Measurements from ENCODE around the gene TUFT1. TPM values are rescaled to one million over a fixed set of nuclear protein-coding genes. Genes with fewer than 3 reads are reported as not detected.

Gene TUFT1
- total RNA-seq, 1 donor from 2014 or later: 16.0 TPM

GRCh38 chr1:151494741-151495281 is 45.3 kb upstream of the TUFT1 start:
- Histone ChIP-seq H3K27me3 (no peaks in the 10 kb centered on the region), H3K36me3 (no peaks in the 10 kb centered on the region), H3K9me3 (no peaks in the 10 kb centered on the region), H3K4me1 (no peaks in the 10 kb centered on the region), H3K4me3 (no peak overlapping the region), H3K27ac (no peak overlapping the region)
- no peak for DNase-seq (ENCODE audit: extremely low spot score in 2 of 2)
- no peak for TF ChIP-seq POLR2A (IDR thresholded peaks at IDR 0.05)
- TF ChIP-seq CTCF (IDR thresholded peaks at IDR 0.05): no peak
- TF ChIP-seq POLR2AphosphoS5 (IDR thresholded peaks at IDR 0.05; ENCODE audit: insufficient read depth in 1 of 2, low read depth in 1 of 2): no peak
- intact Hi-C loops (cut with DNase I): no loop called here

GRCh38 chr1:151495316-151495715 is 44.8 kb upstream of the TUFT1 start:
- intact Hi-C loops (cut with DNase I): no loop called here
- DNase-seq (ENCODE audit: extremely low spot score in 2 of 2): no peak
- TF ChIP-seq POLR2A (IDR thresholded peaks at IDR 0.05) (no peak), POLR2AphosphoS5 (IDR thresholded peaks at IDR 0.05; ENCODE audit: insufficient read depth in 1 of 2, low read depth in 1 of 2) (no peak), CTCF (IDR thresholded peaks at IDR 0.05) (no peak)
- Histone ChIP-seq H3K27ac (no peak overlapping the region), H3K27me3 (no peaks in the 10 kb centered on the region), H3K9me3 (no peaks in the 10 kb centered on the region), H3K4me1 (no peaks in the 10 kb centered on the region), H3K36me3 (no peaks in the 10 kb centered on the region), H3K4me3 (no peak overlapping the region)

GRCh38 chr1:151499365-151499764 is 40.7 kb upstream of the TUFT1 start:
- Histone ChIP-seq H3K9me3 (no peaks in the 10 kb centered on the region), H3K27ac (no peak overlapping the region), H3K27me3 (no peaks in the 10 kb centered on the region), H3K36me3 (no peaks in the 10 kb centered on the region), H3K4me3 (no peak overlapping the region), H3K4me1 (no peaks in the 10 kb centered on the region)
- intact Hi-C loops (cut with DNase I): no loop called here
- TF ChIP-seq POLR2AphosphoS5 (IDR thresholded peaks at IDR 0.05; ENCODE audit: insufficient read depth in 1 of 2, low read depth in 1 of 2) (no peak), POLR2A (IDR thresholded peaks at IDR 0.05) (no peak), CTCF (IDR thresholded peaks at IDR 0.05) (no peak)
- no peak for DNase-seq (ENCODE audit: extremely low spot score in 2 of 2)

- Histone ChIP-seq H3K9me3 (no peaks in the 10 kb centered on the region), H3K4me3 (no peak overlapping the region), H3K36me3 (no peaks in the 10 kb centered on the region), H3K4me1 (no peaks in the 10 kb centered on the region), H3K27ac (no peak overlapping the region), H3K27me3 (no peaks in the 10 kb centered on the region)
- no peak for TF ChIP-seq CTCF (IDR thresholded peaks at IDR 0.05)
- no peak for TF ChIP-seq POLR2AphosphoS5 (IDR thresholded peaks at IDR 0.05; ENCODE audit: insufficient read depth in 1 of 2, low read depth in 1 of 2)
- TF ChIP-seq POLR2A (IDR thresholded peaks at IDR 0.05): no peak
- DNase-seq (ENCODE audit: extremely low spot score in 2 of 2): no peak
- intact Hi-C loops (cut with DNase I): no loop called here
Measured at GRCh38 chr1:151499930-151500329, 40.2 kb upstream of the TUFT1 start.

GRCh38 chr1:151501474-151501873 is 38.6 kb upstream of the TUFT1 start:
- Histone ChIP-seq H3K27ac (no peak overlapping the region), H3K36me3 (no peaks in the 10 kb centered on the region), H3K9me3 (no peaks in the 10 kb centered on the region), H3K4me1 (no peaks in the 10 kb centered on the region), H3K4me3 (no peak overlapping the region), H3K27me3 (no peaks in the 10 kb centered on the region)
- no peak for DNase-seq (ENCODE audit: extremely low spot score in 2 of 2)
- TF ChIP-seq POLR2A (IDR thresholded peaks at IDR 0.05): no peak
- no peak for TF ChIP-seq POLR2AphosphoS5 (IDR thresholded peaks at IDR 0.05; ENCODE audit: insufficient read depth in 1 of 2, low read depth in 1 of 2)
- no peak for TF ChIP-seq CTCF (IDR thresholded peaks at IDR 0.05)
- intact Hi-C loops (cut with DNase I): no loop called here

Data from vagina (tissue), 2 donors.